ENCODE measurements around the gene ZBTB24. TPM values are rescaled to one million over a fixed set of nuclear protein-coding genes. Genes with fewer than 3 reads are reported as not detected.

The ZBTB24 gene
- total RNA-seq, 1 donor from 2014 or later = 5.1 TPM

DNA sequence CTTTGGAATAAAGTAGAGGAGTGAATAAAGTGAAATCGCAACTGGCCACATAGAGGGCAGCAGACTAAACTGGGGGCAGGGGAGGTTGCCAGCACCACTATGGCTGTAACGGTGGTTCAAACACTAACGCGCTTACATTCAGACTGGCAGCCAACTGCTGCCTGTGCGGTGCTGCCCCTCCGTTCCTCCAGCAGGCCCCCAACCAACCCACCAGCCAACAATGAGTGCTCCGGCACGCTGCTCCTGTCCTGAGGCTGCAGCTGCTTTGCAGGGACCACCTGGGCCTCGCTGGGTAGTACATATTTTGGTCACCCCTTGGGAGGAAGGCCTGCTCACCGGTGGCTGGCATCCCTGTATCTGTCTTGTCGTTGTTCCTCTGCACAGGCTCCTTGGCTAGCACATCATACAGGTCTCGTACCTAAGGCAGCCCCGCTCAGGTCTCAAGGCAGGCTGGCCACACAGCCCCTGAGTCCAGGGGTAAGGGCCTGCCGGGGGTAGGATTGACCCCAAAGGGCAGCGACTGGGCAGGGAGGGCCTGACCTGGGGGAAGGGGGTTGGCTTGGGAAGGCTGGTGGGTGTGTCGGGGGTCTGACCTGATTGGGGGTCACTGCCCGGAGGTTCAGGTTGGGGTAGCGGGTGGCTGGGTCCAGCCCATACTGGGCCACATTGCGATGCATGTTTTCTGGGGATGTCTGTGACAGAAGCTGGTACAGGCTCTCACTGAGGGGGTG, 33.8 kb downstream of the ZBTB24 start:
- Mint-ChIP-seq H3K27ac (ENCODE audit: unreplicated experiment) (no peak overlapping the region), H3K9me3 (ENCODE audit: unreplicated experiment) (no peaks in the 10 kb centered on the region), H3K4me3 (ENCODE audit: unreplicated experiment) (no peak overlapping the region), H3K27me3 (ENCODE audit: unreplicated experiment) (peaks cover 9% of the 10 kb centered on the region), H3K4me1 (ENCODE audit: unreplicated experiment) (no peaks in the 10 kb centered on the region), H3K36me3 (ENCODE audit: low read depth, unreplicated experiment) (peaks cover 17% of the 10 kb centered on the region)
- DNase-seq (ENCODE audit: low spot score) = no peak
- TF ChIP-seq CTCF (IDR thresholded peaks at IDR 0.05; ENCODE audit: unreplicated experiment) = no peak

DNA sequence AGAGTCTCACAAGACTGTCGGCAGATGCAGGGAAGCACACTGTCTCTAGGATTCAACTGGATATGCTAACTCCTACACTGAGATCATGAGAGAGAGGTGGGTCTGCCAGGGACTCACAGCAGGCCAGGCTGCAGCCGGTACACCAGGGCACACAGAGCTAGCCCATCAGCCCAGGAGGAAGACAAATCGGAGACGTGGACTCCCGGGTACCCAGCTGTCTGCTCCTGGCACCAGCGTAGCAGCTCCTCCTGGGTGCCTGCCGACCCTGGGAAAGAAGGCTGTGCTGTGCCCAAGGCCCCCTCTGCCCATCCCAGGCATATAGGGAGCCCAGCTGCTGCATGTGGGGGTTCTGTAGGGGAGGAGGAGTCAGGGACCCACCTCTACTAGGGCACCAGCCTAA, 34.4 kb downstream of the ZBTB24 start:
- no peak for TF ChIP-seq CTCF (IDR thresholded peaks at IDR 0.05; ENCODE audit: unreplicated experiment)
- Mint-ChIP-seq H3K36me3 (ENCODE audit: low read depth, unreplicated experiment) (peaks cover 17% of the 10 kb centered on the region), H3K27me3 (ENCODE audit: unreplicated experiment) (peaks cover 9% of the 10 kb centered on the region), H3K27ac (ENCODE audit: unreplicated experiment) (no peak overlapping the region), H3K9me3 (ENCODE audit: unreplicated experiment) (no peaks in the 10 kb centered on the region), H3K4me1 (ENCODE audit: unreplicated experiment) (no peaks in the 10 kb centered on the region), H3K4me3 (ENCODE audit: unreplicated experiment) (no peak overlapping the region)
- no peak for DNase-seq (ENCODE audit: low spot score)

DNA sequence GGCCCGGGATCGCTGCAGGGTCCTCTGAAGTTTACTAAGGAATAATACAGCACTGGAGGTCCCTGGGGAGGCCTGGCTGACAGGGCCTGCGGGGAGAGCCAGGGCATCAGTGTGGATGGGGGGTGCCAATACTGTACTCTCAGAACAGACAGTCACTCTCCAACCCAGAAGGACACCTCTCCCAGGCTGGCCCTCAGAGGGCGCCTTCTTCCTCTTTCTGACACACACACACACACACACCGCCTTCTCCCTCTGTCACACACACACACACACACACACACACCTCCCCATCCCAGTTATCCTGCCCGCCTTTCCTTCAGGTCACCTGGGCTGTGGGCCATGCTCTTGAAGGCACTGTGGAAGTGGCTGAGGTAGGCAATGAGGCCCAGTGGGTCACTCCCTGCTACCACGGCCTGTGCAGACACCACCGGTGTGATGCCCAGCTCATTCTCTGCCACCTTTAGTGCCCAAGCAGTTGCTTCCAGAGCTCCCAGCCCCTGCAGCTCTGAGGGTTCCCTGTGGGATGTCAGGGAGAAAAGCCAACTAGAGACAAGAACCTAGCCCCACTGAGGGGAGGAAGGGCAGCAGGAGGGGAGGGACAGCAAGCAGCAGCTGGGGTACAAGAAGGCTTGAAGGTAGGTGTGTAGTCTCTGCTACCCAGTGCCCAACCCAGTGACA, 35.0 kb downstream of the ZBTB24 start:
- Mint-ChIP-seq H3K4me1 (ENCODE audit: unreplicated experiment) (no peaks in the 10 kb centered on the region), H3K27ac (ENCODE audit: unreplicated experiment) (no peak overlapping the region), H3K27me3 (ENCODE audit: unreplicated experiment) (peaks cover 9% of the 10 kb centered on the region), H3K9me3 (ENCODE audit: unreplicated experiment) (no peaks in the 10 kb centered on the region), H3K4me3 (ENCODE audit: unreplicated experiment) (no peak overlapping the region), H3K36me3 (ENCODE audit: low read depth, unreplicated experiment) (peaks cover 17% of the 10 kb centered on the region)
- no peak for TF ChIP-seq CTCF (IDR thresholded peaks at IDR 0.05; ENCODE audit: unreplicated experiment)
- DNase-seq (ENCODE audit: low spot score) = no peak

DNA sequence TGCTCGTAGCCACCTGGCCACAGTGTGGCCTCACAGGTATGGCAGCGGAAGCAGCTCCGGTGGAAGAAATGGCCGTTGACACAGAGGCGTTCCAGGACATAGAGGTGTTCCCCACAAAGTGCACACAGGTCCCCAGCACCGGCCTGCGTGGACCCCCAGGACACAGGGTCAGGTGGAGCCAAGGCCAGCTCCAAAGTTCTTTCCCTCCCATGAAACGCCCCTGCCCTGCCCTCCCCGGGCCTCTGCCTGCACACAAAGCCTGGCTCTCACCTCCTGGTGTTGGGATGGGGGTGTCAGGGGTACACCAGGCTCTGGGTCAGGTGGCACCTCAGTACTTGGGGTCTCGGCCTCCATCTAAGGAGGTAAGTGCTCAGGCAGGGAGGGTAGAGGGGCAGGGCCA, 35.9 kb downstream of the ZBTB24 start:
- H3K4me3 Mint-ChIP-seq (ENCODE audit: unreplicated experiment) = no peak overlapping the region
- no peak for DNase-seq (ENCODE audit: low spot score)

More for the DNA sequence above, 35.9 kb downstream of the ZBTB24 start:
- no peaks in the 10 kb centered on the region for H3K4me1 Mint-ChIP-seq (ENCODE audit: unreplicated experiment)
- TF ChIP-seq CTCF (IDR thresholded peaks at IDR 0.05; ENCODE audit: unreplicated experiment) = no peak
- no peaks in the 10 kb centered on the region for H3K9me3 Mint-ChIP-seq (ENCODE audit: unreplicated experiment)
- no peak overlapping the region for H3K27ac Mint-ChIP-seq (ENCODE audit: unreplicated experiment)
- peaks cover 9% of the 10 kb centered on the region for H3K27me3 Mint-ChIP-seq (ENCODE audit: unreplicated experiment)
- H3K36me3 Mint-ChIP-seq (ENCODE audit: low read depth, unreplicated experiment) = peaks cover 20% of the 10 kb centered on the region

Data from endothelial cell (in vitro differentiated cells).